Ishikawa (cell line): Measurements from ENCODE around the gene RASGRP2.

ENCODE experiments used
- CEBPB ChIP-seq: IDR thresholded peaks from 2 replicates; pipeline ENCODE4 v1.6.1; 2012
- CREB1 ChIP-seq: IDR thresholded peaks from 2 replicates; pipeline ENCODE4 v1.6.1; 2012; ENCODE audit warnings: low read depth
- EGR1 ChIP-seq: IDR thresholded peaks from 2 replicates; pipeline ENCODE4 v1.6.1; 2012
- EP300 ChIP-seq: IDR thresholded peaks from 2 replicates; pipeline ENCODE4 v1.6.1; 2012; ENCODE audit warnings: borderline replicate concordance
- FOXM1 ChIP-seq: IDR thresholded peaks from 2 replicates; pipeline ENCODE4 v1.6.1; 2012; ENCODE audit warnings: low read depth, borderline replicate concordance
- MAX ChIP-seq: IDR thresholded peaks from 2 replicates; pipeline ENCODE4 v1.6.1; 2012
- NFIC ChIP-seq: IDR thresholded peaks from 2 replicates; pipeline ENCODE4 v1.6.1; 2012
- RAD21 ChIP-seq: IDR thresholded peaks from 2 replicates; pipeline ENCODE4 v1.6.1; 2012; ENCODE audit warnings: low read depth
- REST ChIP-seq: IDR thresholded peaks from 2 replicates; pipeline ENCODE4 v1.6.1; 2012; ENCODE audit warnings: low read depth, mild to moderate bottlenecking
- TAF1 ChIP-seq: IDR thresholded peaks from 2 replicates; pipeline ENCODE4 v1.6.1; 2012; ENCODE audit warnings: low read depth, mild to moderate bottlenecking
- TCF12 ChIP-seq: IDR thresholded peaks from 2 replicates; pipeline ENCODE4 v1.6.1; 2012; ENCODE audit warnings: low read depth
- TEAD4 ChIP-seq: IDR thresholded peaks from 2 replicates; pipeline ENCODE4 v1.6.1; 2012
- USF1 ChIP-seq: IDR thresholded peaks from 2 replicates; pipeline ENCODE4 v1.6.1; 2012
- YY1 ChIP-seq: IDR thresholded peaks from 2 replicates; pipeline ENCODE4 v1.6.1; 2012; ENCODE audit warnings: low read depth
- ZBTB7A ChIP-seq: IDR thresholded peaks from 2 replicates; pipeline ENCODE4 v1.6.1; 2012; ENCODE audit warnings: low read depth

RASGRP2 gene

GRCh38 chr11:64755681-64756361, 11.9 kb upstream of the RASGRP2 start:
- TF ChIP-seq TEAD4 (no peak), NFIC (no peak), RAD21 (no peak), TAF1 (no peak)

- TF ChIP-seq EGR1 (no peak), USF1 (no peak), CREB1 (no peak), FOXM1 (no peak), NFIC (no peak), YY1 (no peak), TAF1 (no peak), MAX (no peak), TEAD4 (no peak)
Observed at GRCh38 chr11:64754919-64755662, 11.1 kb upstream of the RASGRP2 start.

- TF ChIP-seq MAX (no peak), CEBPB (no peak), USF1 (no peak), CREB1 (no peak), TAF1 (no peak), REST (no peak), ZBTB7A (no peak), EGR1 (no peak), FOXM1 (no peak), NFIC (no peak), TEAD4 (no peak), EP300 (no peak), YY1 (no peak), RAD21 (no peak), TCF12 (no peak)
Observed at GRCh38 chr11:64754124-64754918, 10.4 kb upstream of the RASGRP2 start.

GRCh38 chr11:64753380-64754123, 9.6 kb upstream of the RASGRP2 start:
- TF ChIP-seq REST: no peak
- no peak for TF ChIP-seq CREB1
- no peak for TF ChIP-seq TAF1
- no peak for TF ChIP-seq MAX
- no peak for TF ChIP-seq RAD21
- no peak for TF ChIP-seq TCF12
- TF ChIP-seq USF1: no peak
- no peak for TF ChIP-seq EP300
- TF ChIP-seq ZBTB7A: no peak
- TF ChIP-seq TEAD4: no peak
- TF ChIP-seq FOXM1: no peak
- TF ChIP-seq EGR1: no peak
- TF ChIP-seq CEBPB: no peak
- TF ChIP-seq YY1: no peak
- TF ChIP-seq NFIC: no peak
